Vagina (tissue), 2 donors: ENCODE results near the gene UBASH3B.
"Not testable (repeated sequence)": the region's sequence is repeated elsewhere in the genome, so short reads cannot be mapped to it uniquely, and the experiment has no call there.

Source experiments
- POLR2A ChIP-seq, 2 donors: fragments of 450-650 bp; IDR thresholded peaks; one replicate each; pipeline ENCODE4 v1.6.1; 2017; ENCODE audit warnings: antibody characterized with exemption in 2 of 2, mild to moderate bottlenecking in 2 of 2, moderate library complexity in 2 of 2
- POLR2AphosphoS5 ChIP-seq, 2 donors: sonication (generic); formaldehyde crosslinking; IDR thresholded peaks; one replicate each; pipeline ENCODE4 v1.9.0; 2017; ENCODE audit warnings: antibody characterized with exemption in 2 of 2, mild to moderate bottlenecking in 2 of 2, low read depth in 1 of 2; ENCODE audit not compliant: insufficient read depth in 1 of 2
- TF ChIP-seq, protein P1 (sequence below), 3 experiments: fragments of 450-650 bp in 2 of 3; fragments of 200-600 bp in 1 of 3; sonication (generic) in 1 of 3; IDR thresholded peaks; one replicate each; pipeline ENCODE4 v1.5.1; 2017 to 2019; ENCODE audit warnings: antibody characterized with exemption in 3 of 3, mild to moderate bottlenecking in 2 of 3, moderate library complexity in 2 of 3

DNA sequence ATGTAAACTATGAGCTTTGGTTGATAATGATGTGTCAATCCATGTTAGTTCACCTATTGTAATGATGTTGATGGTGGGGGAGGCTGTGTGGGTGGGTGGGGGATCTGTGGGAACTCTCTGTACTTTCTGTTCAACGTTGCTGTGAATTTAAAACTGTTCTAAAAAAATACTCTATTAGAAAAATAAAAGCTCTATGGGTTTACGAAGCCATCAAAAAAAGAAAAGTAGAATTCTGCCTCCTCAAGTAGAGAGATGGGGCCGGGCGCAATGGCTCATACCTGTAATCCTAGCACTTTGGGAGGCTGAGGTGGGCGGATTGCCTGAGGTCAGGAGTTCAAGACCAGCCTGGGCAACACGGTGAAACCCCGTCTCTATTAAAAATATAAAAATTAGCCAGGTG lies 30.0 kb upstream of the UBASH3B start:
- TF ChIP-seq, protein P1, sequence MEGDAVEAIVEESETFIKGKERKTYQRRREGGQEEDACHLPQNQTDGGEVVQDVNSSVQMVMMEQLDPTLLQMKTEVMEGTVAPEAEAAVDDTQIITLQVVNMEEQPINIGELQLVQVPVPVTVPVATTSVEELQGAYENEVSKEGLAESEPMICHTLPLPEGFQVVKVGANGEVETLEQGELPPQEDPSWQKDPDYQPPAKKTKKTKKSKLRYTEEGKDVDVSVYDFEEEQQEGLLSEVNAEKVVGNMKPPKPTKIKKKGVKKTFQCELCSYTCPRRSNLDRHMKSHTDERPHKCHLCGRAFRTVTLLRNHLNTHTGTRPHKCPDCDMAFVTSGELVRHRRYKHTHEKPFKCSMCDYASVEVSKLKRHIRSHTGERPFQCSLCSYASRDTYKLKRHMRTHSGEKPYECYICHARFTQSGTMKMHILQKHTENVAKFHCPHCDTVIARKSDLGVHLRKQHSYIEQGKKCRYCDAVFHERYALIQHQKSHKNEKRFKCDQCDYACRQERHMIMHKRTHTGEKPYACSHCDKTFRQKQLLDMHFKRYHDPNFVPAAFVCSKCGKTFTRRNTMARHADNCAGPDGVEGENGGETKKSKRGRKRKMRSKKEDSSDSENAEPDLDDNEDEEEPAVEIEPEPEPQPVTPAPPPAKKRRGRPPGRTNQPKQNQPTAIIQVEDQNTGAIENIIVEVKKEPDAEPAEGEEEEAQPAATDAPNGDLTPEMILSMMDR (IDR thresholded peaks at IDR 0.05): not testable (repeated sequence)
- TF ChIP-seq POLR2A (IDR thresholded peaks at IDR 0.05); POLR2AphosphoS5 (IDR thresholded peaks at IDR 0.05; ENCODE audit: insufficient read depth in 1 of 2, low read depth in 1 of 2): not testable (repeated sequence)
